Measurements from ENCODE around the gene SPRYD3. TPM values are rescaled to one million over a fixed set of nuclear protein-coding genes. Genes with fewer than 3 reads are reported as not detected.

The SPRYD3 gene
- total RNA-seq, 1 donor from 2014 or later = 28.3 TPM

GRCh38 chr12:53086361-53086760, 7.2 kb upstream of the SPRYD3 start:
- peaks cover 1% of the 10 kb centered on the region for H3K36me3 Mint-ChIP-seq (ENCODE audit: unreplicated experiment)
- H3K9me3 Mint-ChIP-seq (ENCODE audit: unreplicated experiment) = no peaks in the 10 kb centered on the region
- no peak overlapping the region for H3K4me3 Mint-ChIP-seq (ENCODE audit: unreplicated experiment)
- no peak overlapping the region for H3K27ac Mint-ChIP-seq (ENCODE audit: unreplicated experiment)
- peaks cover 14% of the 10 kb centered on the region for H3K4me1 Mint-ChIP-seq (ENCODE audit: unreplicated experiment)
- peaks cover 7% of the 10 kb centered on the region for H3K27me3 Mint-ChIP-seq (ENCODE audit: unreplicated experiment)
- TF ChIP-seq CTCF (IDR thresholded peaks at IDR 0.05) = no peak
- DNase-seq (ENCODE audit: extremely low spot score, unreplicated experiment) = no peak

- Mint-ChIP-seq H3K9me3 (ENCODE audit: unreplicated experiment) (no peaks in the 10 kb centered on the region), H3K4me3 (ENCODE audit: unreplicated experiment) (no peak overlapping the region), H3K27ac (ENCODE audit: unreplicated experiment) (no peak overlapping the region), H3K27me3 (ENCODE audit: unreplicated experiment) (peaks cover 4% of the 10 kb centered on the region), H3K4me1 (ENCODE audit: unreplicated experiment) (peaks cover 32% of the 10 kb centered on the region), H3K36me3 (ENCODE audit: unreplicated experiment) (no peaks in the 10 kb centered on the region)
- no peak for TF ChIP-seq CTCF (IDR thresholded peaks at IDR 0.05)
- no peak for DNase-seq (ENCODE audit: extremely low spot score, unreplicated experiment)
Observed at GRCh38 chr12:53082637-53083175, 3.5 kb upstream of the SPRYD3 start.

- peak overlapping the region; percentile 88 for H3K4me3 Mint-ChIP-seq (ENCODE audit: unreplicated experiment)
- H3K4me1 Mint-ChIP-seq (ENCODE audit: unreplicated experiment) = peaks cover 26% of the 10 kb centered on the region
- TF ChIP-seq CTCF (IDR thresholded peaks at IDR 0.05) = no peak
- H3K27me3 Mint-ChIP-seq (ENCODE audit: unreplicated experiment) = no peaks in the 10 kb centered on the region
- H3K27ac Mint-ChIP-seq (ENCODE audit: unreplicated experiment) = peak overlapping the region; percentile 97
- H3K36me3 Mint-ChIP-seq (ENCODE audit: unreplicated experiment) = peaks cover 22% of the 10 kb centered on the region
- H3K9me3 Mint-ChIP-seq (ENCODE audit: unreplicated experiment) = no peaks in the 10 kb centered on the region
- no peak for DNase-seq (ENCODE audit: extremely low spot score, unreplicated experiment)
Observed at GRCh38 chr12:53078425-53079225, 565 bp downstream of the SPRYD3 start.

GRCh38 chr12:53077030-53077429, 2.2 kb downstream of the SPRYD3 start:
- no peak for DNase-seq (ENCODE audit: extremely low spot score, unreplicated experiment)
- peaks cover 27% of the 10 kb centered on the region for H3K36me3 Mint-ChIP-seq (ENCODE audit: unreplicated experiment)
- H3K27me3 Mint-ChIP-seq (ENCODE audit: unreplicated experiment) = no peaks in the 10 kb centered on the region
- H3K4me1 Mint-ChIP-seq (ENCODE audit: unreplicated experiment) = peaks cover 36% of the 10 kb centered on the region
- TF ChIP-seq CTCF (IDR thresholded peaks at IDR 0.05) = no peak
- no peaks in the 10 kb centered on the region for H3K9me3 Mint-ChIP-seq (ENCODE audit: unreplicated experiment)
- H3K4me3 Mint-ChIP-seq (ENCODE audit: unreplicated experiment) = no peak overlapping the region
- no peak overlapping the region for H3K27ac Mint-ChIP-seq (ENCODE audit: unreplicated experiment)

- H3K36me3 Mint-ChIP-seq (ENCODE audit: unreplicated experiment) = peaks cover 29% of the 10 kb centered on the region
- H3K4me3 Mint-ChIP-seq (ENCODE audit: unreplicated experiment) = no peak overlapping the region
- no peak for TF ChIP-seq CTCF (IDR thresholded peaks at IDR 0.05)
- peaks cover 42% of the 10 kb centered on the region for H3K4me1 Mint-ChIP-seq (ENCODE audit: unreplicated experiment)
- no peak for DNase-seq (ENCODE audit: extremely low spot score, unreplicated experiment)
- H3K27ac Mint-ChIP-seq (ENCODE audit: unreplicated experiment) = no peak overlapping the region
- no peaks in the 10 kb centered on the region for H3K9me3 Mint-ChIP-seq (ENCODE audit: unreplicated experiment)
- no peaks in the 10 kb centered on the region for H3K27me3 Mint-ChIP-seq (ENCODE audit: unreplicated experiment)
Observed at GRCh38 chr12:53076461-53076860, 2.7 kb downstream of the SPRYD3 start.

Measured in osteocyte (in vitro differentiated cells).